AG08396 (cell line): ENCODE measurements around the gene ITGA2.
A peak's percentile ranks its signal among the peaks of the same experiment; 100 is the strongest.

Experiments used
- DNase-seq: peaks from one replicate; pipeline ENCODE4 v3.0.0; 2012; ENCODE audit warnings: low spot score, mixed read lengths

ITGA2 gene

GRCh38 chr5:53059281-53059680 is 70.1 kb downstream of the ITGA2 start:
- DNase-seq, result no peak

GRCh38 chr5:53063176-53063575 is 74.0 kb downstream of the ITGA2 start:
- DNase-seq, result no peak

- DNase-seq, result no peak
These were observed 74.6 kb downstream of the ITGA2 start for GRCh38 chr5:53063791-53064190.

GRCh38 chr5:53066088-53066487 is 76.9 kb downstream of the ITGA2 start:
- no peak for DNase-seq

- DNase-seq, result no peak
These were observed 78.5 kb downstream of the ITGA2 start for GRCh38 chr5:53067641-53068040.

- DNase-seq, result no peak
These were observed 79.2 kb downstream of the ITGA2 start for GRCh38 chr5:53068291-53068836.

GRCh38 chr5:53069626-53070025 is 80.5 kb downstream of the ITGA2 start:
- DNase-seq, result peak; percentile 15

- DNase-seq, result no peak
These were observed 82.1 kb downstream of the ITGA2 start for GRCh38 chr5:53071298-53071697.

GRCh38 chr5:53071738-53072137 is 82.6 kb downstream of the ITGA2 start:
- DNase-seq, result peak; percentile 17

- DNase-seq, result no peak
These were observed 84.2 kb downstream of the ITGA2 start for GRCh38 chr5:53073348-53073747.

- no peak for DNase-seq
These were observed 86.9 kb downstream of the ITGA2 start for GRCh38 chr5:53076014-53076583.

GRCh38 chr5:53080271-53080670 is 91.1 kb downstream of the ITGA2 start:
- DNase-seq, result no peak

GRCh38 chr5:53083927-53084326 is 94.8 kb downstream of the ITGA2 start:
- no peak for DNase-seq

GRCh38 chr5:53084546-53085255 is 95.5 kb downstream of the ITGA2 start:
- no peak for DNase-seq

- DNase-seq, result no peak
These were observed 98.0 kb downstream of the ITGA2 start for GRCh38 chr5:53087171-53087570.

- DNase-seq, result no peak
These were observed 98.5 kb downstream of the ITGA2 start for GRCh38 chr5:53087621-53088121.

GRCh38 chr5:53089481-53089991 is 100.4 kb downstream of the ITGA2 start:
- DNase-seq, result no peak

- DNase-seq, result no peak
These were observed 101.1 kb downstream of the ITGA2 start for GRCh38 chr5:53090229-53090628.

- peak; percentile 36 for DNase-seq
These were observed 102.1 kb downstream of the ITGA2 start for GRCh38 chr5:53091289-53091688.

GRCh38 chr5:53092242-53092641 is 103.1 kb downstream of the ITGA2 start:
- DNase-seq, result no peak

GRCh38 chr5:53095217-53095616 is 106.1 kb downstream of the ITGA2 start:
- DNase-seq, result no peak

GRCh38 chr5:53095931-53096525 is 106.9 kb downstream of the ITGA2 start:
- peak; percentile 28 for DNase-seq

GRCh38 chr5:53099546-53099945 is 110.4 kb downstream of the ITGA2 start:
- DNase-seq, result no peak
